GM19328 (cell line): Measurements from ENCODE around the gene EPHB2.
"Not testable (repeated sequence)": the region's sequence is repeated elsewhere in the genome, so short reads cannot be mapped to it uniquely, and the experiment has no call there.

Source experiments
- ATAC-seq: cut with Tn5 transposase; IDR thresholded peaks from one replicate; pipeline ENCODE4 v1.9.1; 2021; ENCODE audit warnings: mild to moderate bottlenecking, moderate library complexity; ENCODE audit not compliant: unreplicated experiment

The EPHB2 gene

DNA sequence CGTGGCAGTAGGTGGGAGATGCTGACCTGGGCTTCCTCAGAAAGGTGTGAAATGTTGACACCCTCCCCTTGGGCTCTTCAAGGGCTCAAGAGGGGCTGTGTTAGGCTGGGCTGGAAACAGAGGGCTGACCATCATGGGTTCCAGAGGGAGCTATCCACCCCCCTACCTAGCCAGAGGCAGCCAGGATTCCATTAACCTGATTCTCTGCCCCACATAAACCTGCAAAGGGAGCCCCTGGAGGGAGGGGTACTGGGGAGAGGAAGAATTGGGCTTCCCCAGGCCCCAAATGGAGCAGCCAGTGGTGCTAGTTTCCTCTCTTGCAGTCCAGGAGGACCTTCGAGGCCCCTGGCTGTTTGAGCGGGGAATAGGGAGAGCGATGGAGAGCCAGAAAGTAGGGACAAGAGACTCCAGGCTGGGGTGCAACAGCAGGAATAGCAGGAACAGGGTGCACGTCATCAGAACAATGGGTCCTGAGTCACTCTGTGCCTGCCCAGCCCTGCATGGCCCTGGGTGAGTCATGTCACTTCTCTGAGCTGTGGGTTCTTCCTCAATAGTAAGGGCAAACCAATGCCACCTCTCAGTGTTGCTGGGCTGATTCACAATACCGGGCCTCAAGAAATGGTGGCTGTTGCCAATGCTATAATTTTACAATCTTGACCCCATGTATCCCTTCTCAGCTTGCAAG lies 121.2 kb downstream of the EPHB2 start:
- ATAC-seq = no peak

DNA sequence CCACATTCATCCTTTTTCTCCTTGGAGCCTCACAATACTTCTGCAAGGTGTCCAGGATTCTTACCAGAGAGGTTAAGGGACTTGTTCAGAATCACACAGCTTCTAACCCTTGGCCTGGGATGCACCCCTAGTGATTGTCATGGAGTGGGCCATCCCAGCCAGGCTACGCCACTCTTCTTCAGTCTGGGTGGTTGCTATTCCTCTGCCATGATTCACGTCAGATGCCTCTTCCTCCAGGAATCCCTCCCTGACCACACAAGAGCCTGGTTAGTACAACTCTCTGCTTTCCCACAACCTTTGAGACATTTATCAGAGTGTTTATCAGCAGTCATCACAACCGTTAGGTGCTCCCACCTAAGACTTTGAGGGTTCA lies 121.8 kb downstream of the EPHB2 start:
- ATAC-seq = no peak

DNA sequence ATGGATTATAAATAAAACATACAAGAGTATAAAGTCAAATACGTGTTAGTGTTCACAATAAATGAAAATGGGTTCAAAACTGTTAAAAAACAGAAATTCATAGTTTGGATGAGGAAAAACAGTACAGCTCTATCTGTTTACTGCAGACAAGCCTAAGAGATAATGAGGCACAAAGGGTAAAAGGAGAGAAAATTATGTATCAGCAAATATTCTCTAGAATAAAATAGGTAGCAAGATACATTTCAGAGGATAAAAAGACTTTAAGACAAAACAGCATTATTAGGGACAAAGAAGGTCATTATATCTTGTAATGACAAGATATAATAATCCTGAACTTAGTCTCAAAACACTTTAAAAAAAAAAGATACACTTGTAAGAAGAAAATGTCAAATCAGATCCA lies 123.1 kb downstream of the EPHB2 start:
- ATAC-seq = no peak

DNA sequence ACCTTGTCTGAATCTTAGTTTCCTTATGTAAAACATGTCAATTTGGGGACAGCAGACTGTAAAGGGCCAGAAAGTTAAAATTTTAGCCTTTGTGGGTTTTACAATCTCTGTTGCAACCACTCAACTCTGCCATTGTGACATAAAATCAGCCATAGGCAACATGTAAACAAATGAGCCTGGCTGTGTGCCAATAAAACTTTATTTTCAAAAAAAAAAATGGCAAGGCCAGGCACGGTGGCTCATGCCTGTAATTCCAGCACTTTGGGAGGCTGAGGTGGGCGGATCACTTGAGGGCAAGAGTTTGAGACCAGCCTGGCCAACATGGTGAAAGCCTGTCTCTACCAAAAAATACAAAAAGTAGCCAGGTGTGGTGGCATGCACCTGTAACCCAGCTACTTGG lies 123.8 kb downstream of the EPHB2 start:
- not testable (repeated sequence) for ATAC-seq

DNA sequence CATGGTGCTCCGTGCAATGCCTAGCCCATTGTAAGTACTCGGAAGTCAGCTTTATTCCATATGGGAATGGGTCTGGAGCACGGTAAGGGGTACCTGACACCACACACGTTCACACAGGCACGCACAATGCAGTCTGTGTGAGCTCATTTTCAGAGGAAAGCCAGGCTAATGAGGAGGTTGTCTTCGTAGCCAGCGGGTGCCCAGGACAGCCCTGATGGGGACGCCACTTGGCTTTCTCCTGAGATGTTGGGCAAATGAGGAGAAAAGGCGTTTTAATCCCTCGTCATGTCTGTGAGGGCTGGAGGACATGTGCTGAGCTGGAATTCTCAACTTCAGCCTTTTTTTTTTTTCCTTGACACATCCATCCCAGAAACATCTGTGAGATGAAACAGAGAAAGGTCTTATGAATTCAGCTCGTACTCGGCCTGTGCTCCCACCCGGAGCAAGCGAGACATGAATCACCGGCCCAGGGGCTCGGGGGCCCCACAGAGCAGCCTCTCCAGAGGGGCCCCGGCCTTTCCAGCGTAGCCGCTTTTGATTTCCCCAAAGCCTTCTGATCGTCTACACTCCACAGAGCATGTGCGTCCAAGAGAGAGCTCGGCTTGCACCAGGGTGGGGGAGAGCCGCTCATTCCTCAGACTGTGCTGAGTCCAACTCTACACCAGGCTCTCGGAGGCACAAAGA lies 125.1 kb downstream of the EPHB2 start:
- ATAC-seq = no peak

DNA sequence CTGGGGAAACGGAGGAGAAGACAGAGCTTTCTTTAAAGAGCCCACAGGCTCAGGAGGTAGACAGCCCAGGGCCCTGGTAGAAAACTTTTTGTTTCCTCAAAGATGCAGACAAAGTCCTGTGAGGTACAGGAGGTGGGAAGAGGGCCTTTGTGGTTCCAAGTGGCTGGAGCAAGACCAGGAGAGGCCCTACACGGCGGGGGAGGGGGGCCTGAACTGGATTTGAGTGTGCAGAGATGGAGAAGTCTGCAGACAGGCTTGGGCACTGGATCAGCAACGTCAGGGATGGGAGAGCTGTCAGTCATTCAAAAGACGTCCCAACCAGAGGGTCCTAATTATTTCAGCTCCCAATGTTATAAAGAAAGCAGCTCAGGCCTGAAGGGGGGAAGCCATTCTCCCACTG lies 126.2 kb downstream of the EPHB2 start:
- ATAC-seq = no peak

DNA sequence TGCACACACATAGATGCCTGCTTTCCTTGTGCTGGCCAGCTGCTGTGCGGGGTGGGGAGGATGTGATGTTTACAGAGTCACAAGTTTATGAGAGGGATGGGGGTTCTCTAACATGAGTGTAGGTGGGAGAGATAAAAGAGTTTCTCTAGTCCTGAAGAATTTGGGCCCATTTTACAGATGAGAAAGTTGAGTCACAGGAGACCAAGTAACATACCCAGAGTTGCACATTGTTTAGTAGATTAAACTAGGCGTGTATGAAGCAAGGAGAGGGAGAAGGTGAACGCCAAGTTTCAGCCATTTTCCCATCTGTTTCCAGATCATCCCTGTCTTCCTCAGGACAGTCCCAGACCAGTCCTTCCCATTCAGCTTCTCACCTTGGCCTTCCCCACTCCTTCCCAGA lies 126.7 kb downstream of the EPHB2 start:
- no peak for ATAC-seq

DNA sequence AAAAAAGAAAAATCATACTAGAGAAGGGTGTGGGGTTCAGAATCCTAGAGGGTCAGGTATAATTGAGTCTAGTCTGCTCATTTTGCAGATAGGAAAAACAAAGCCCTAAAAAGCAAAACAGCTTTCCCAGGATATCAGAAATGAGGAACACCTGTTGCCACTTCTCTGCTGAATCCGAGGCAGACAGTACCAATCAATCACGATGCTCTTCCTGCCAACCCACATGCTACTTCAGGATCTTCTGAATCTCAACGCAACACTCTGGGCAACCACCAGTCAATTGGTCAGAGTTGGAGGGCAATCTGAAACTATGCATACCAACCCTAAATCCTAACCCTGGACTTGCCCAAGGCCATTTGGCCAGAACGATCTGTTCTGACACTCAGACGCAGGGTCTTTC lies 128.3 kb downstream of the EPHB2 start:
- ATAC-seq = no peak

DNA sequence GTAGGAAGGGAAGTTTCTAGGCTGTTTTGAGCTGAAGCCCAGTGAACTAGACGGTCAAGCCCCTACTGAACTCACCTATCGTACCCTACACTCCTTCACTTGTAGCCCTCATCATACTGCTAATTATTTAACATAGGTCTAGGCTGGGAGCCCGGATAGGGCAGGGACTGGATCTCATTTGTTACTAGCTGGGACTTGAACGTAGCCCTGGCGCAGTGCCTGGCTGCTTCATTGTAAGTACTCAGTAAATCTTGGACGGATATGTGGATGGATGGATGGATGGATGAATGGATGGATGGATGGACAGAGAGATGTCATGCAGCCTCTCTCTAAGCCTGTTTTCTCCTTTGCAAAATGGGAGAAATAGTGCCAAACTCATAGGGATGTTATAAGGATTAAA lies 129.2 kb downstream of the EPHB2 start:
- no peak for ATAC-seq

DNA sequence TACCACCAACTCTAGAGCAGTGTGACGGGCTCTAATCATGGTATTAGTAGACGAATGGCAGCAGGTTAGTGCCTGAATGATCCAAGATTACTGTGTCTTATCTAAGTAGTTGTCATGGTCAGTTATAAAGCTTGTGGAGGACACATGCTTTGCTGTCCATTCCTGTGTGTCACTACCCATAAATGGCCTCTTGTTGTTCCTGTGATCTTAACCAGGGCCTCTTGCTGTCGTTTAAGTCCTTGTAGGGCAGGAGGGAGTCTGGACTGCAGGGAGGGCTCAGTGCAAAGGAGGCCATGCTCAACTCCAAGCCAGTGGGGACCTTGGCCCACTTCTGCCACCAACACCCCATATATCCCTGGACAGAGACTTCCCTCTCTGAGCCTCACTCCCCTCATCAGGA lies 130.5 kb downstream of the EPHB2 start:
- no peak for ATAC-seq

DNA sequence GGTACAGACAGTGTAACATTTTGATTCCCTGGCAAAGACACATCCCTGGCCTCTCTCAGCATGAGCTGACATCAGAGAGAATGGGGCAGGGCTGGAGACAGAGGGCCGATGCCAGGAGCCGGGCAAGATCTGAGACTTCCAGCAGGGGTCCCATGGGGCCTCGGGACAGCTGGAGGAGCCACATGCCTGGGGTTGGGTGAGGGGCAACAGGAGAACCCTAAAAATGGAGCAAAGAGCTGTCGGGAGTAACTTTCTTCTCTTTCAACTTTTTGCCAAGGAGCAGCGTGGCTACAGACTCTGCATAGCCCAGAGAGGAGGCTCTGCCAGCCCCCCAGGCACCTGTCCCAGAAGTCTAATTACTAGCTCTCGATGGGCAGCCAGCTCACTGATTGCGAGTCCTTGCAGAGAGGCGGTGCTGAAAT lies 131.2 kb downstream of the EPHB2 start:
- no peak for ATAC-seq

DNA sequence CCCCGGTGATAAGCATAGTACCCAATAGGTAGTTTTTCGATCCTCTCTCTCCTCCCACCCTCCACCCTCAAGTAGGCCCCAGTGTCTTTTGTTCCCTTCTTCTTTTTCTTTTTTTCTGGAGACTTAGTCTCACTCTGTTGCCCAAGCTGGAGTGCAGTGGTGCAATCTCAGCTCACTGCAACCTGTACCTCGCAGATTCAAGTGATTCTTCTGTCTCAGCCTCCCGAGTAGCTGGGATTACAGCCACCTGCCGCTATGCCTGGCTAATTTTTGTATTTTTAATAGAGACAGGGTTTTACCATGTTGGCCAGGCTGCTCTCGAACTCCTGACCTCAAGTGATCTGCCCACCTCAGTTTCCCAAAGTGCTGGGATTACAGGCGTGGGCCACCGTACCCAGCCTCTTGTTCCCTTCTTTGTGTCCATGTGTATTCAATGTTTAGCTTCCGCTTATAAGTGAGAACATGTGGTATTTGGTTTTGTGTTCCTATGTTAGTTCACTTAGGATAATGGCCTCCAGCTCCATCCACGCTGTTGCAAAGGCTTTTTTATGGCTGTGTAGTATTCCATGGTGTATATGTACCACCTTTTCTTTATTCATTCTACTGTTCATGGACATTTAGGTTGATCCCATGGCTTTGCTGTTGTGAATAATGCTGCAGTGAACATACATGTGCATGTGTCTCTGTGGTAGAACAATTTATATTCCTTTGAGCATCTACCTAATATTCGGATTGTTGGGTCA lies 133.0 kb downstream of the EPHB2 start:
- not testable (repeated sequence) for ATAC-seq

DNA sequence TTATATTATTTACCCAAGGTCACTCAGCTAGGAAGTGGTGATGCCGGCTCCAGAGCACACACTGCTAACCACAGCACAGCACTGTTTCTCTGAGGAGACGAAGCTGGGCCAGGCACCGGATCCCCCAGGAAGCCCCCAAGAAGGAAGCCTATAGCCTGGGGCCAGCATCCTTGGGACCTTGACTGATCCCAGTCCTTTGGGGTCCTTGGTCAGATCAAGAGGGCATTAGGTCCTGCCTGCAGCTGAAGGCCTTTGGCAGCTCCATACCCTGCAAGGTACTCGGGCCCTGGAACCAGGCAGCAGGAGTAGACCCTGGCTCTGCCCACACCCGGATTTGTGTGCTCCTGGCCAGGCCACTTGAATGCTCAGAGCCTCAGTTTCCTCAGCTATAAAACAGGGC lies 134.0 kb downstream of the EPHB2 start:
- ATAC-seq = no peak

DNA sequence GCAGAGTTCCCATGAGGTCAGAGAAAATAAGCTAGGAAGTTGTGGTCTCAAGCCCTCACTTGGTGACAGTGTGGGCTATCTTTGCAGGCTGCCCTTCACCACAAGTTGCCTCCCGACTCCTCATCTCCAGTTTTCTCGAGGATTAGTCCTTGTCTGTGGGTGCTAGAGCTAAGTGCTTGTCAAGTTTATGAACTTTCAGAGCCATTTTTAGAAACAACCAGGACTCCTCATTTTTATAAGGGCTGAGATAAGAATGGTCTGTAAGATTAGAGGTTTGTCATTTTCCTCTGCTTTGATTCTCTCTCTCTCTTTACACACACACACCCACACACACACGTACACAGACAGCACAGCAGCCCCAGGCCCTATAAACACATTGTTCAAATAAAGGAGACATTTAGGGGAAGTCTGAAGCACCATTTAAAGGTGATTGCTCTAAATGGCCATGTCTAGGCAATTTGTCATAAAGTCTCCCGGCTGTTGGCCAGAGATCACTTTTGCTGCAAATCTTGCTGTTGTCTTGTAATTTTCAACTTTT lies 134.8 kb downstream of the EPHB2 start:
- ATAC-seq = no peak

DNA sequence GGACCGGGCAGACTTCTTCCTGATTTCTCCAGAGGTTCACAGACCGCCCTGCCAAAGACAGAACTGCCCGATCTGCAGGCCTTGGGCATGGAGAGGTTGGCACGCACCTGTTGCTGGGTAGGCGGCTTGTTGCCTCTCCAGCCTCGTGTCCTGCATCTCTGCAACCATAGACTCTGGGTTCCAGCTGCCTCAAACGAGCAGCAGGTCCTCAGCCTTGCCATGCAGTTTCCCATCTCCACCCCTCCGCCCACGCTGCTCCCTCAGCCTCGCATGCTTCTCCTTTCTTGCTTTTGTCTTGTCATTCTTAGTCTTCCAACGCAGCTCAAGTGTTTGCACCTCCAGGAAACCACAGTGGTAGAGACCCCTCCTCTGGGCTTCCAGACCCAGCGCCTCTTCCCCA lies 135.8 kb downstream of the EPHB2 start:
- ATAC-seq = no peak

DNA sequence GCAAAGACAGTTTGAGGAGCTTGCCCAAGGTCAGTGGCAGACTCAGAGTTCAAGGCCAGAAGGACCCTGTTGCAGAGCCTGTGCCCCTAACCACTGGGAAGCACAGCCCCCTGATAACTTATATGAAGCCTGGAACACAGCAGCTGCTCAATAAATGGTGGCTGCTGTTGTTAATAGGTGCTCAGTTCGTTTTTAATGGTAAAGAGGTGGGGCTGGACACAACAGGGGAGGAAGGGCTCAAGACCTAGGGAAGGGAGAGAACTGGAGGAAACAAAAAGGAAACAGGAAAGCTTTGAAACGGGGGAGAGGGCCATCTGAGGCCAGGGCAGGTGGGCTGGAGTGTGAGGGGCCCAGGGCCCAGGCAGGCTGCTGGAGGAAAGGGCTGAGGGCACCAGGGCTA lies 136.6 kb downstream of the EPHB2 start:
- ATAC-seq = no peak

DNA sequence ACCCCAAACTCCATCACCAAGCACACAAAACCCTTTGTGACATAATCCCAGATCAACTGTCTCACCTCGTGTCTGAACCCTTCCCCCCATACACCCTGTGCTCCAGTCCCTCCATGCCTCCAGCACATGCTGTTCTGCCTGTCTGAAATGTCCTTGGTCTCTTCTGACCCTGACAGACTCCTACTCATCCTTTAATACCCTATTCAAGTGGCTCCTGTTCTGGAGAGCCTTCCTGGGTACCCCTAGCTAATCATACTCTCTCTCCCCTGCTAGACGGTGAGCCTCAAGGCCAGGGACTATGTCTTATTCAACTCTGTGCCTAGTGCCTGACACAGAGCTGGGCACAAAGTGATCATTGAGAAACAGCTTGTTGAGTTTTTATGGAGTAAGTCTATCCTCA lies 137.1 kb downstream of the EPHB2 start:
- ATAC-seq = no peak

DNA sequence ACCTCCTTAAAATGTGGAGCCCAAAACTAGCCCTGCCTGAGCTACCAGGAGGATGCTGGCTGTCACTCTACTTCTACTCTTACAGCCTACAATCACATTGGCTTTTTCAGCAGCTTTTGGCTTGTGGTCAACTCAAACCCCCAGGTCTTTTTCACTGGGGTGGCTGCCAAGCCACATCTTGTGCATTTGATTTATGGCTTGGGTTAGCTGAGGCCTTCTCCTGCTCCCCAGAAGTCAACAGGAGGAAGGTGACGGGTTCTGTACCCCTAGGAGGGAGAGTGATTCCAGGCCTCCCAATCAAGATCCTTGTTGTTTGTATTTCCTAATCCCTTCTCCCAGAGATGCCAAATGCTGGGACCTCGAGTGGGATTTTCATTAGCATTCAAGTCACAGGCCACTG lies 137.8 kb downstream of the EPHB2 start:
- no peak for ATAC-seq

DNA sequence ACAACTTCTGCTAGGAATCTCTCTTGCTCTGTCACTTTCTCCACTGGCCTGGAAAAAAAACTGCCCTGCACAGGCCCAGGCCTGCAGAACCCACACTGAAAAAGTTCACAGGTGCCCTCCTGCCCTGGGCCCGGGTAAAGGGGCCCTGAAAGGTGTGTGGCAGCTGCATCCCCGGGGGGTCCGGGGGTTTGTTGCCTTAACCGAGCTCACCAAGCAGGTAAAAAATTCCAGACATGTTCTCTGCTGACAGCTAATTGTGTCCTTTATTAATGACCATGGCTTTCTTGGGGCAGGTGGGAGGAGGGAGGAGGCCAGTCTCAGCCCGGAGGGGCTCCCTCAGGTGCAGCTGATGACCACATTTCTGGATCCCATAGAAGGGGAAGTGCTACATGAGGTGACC lies 139.1 kb downstream of the EPHB2 start:
- ATAC-seq = no peak

DNA sequence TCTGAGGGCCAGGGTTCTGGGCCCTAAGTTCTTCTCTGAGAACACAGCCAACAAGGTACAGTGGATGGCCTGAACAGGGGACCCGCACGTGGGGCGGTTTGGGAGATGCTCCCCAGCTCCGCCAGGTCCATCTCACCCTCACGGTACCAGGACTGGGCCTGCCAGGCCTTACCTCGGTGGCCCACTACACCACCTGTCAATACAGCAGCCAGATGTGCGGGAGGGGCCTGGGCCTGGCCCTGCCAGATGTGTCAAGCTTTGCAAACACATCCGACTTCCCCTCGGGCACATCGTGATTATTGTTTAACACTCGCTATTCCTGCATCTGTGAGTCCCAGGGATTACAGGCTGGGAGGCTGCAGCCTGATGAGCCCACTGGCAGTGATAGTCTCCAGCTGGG lies 139.6 kb downstream of the EPHB2 start:
- ATAC-seq = no peak

DNA sequence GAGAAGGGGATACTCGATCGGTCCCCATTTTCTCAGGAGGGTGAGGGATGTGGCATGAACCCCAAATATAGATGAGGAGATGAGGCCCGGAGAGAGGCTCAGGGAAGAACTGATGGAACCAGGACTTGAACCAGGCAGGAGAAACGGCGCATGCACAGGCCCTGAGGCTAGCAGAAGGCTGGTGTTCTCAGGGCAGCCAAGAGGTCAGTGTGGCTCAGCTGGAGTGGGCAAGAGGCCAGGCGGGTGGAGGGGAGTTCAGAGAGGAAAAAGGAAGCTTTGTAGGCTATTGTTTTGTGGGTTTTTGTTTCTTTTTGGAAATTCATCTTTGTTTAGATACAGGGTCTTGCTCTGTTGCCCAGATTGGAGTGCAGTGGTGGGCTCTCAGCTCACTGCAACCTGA lies 140.0 kb downstream of the EPHB2 start:
- ATAC-seq = no peak

DNA sequence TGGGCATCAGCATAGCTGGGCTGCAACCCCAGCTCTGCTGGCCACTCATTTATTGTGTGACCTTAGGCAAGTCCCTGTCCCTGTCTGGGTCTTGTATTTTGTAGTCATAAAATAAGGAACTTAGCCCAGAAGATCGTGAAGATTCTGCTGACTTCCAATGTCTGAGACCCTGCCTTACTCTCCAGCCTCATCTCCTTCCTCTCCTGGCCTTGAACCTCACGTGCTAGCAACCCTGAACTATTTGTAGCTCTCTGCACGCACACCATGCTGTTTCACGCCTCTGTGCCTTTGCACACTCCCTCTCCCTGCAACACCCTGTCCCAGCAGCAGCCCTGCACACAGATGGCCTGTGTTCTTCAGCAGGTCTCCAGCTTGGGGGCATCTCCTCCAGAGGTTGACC lies 140.9 kb downstream of the EPHB2 start:
- ATAC-seq = no peak
